Measurements from ENCODE around the gene PARL. TPM values are rescaled to one million over a fixed set of nuclear protein-coding genes. Genes with fewer than 3 reads are reported as not detected.

PARL gene
- total RNA-seq, 2 donors from 2014 or later: 34.1 to 58.3 TPM

DNA sequence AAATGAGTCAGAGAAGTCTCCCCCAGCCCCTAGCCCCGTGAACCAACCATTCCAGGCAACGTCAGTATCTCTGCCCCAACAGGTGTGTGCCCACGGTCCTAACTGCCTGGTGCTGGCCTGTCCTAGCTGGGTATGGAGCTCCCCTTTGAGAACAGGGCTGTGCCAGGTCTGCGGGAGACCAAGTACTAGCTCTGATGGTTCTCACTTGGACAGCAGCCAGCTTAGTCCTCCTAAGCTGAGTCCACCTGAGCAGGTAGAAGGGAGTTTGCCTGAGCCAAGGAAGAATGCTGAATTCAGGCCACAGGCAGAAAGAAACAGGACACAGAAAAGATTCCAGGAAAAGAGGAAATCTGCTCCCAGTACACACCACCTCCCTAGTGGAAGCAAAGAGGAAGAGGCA is 33.1 kb upstream of the PARL start:
- Histone ChIP-seq H3K27me3 (no peaks in the 10 kb centered on the region), H3K4me1 (no peaks in the 10 kb centered on the region), H3K4me3 (no peak overlapping the region), H3K27ac (no peak overlapping the region), H3K9me3 (no peaks in the 10 kb centered on the region), H3K36me3 (peaks cover 32% of the 10 kb centered on the region)
- TF ChIP-seq, protein P1, sequence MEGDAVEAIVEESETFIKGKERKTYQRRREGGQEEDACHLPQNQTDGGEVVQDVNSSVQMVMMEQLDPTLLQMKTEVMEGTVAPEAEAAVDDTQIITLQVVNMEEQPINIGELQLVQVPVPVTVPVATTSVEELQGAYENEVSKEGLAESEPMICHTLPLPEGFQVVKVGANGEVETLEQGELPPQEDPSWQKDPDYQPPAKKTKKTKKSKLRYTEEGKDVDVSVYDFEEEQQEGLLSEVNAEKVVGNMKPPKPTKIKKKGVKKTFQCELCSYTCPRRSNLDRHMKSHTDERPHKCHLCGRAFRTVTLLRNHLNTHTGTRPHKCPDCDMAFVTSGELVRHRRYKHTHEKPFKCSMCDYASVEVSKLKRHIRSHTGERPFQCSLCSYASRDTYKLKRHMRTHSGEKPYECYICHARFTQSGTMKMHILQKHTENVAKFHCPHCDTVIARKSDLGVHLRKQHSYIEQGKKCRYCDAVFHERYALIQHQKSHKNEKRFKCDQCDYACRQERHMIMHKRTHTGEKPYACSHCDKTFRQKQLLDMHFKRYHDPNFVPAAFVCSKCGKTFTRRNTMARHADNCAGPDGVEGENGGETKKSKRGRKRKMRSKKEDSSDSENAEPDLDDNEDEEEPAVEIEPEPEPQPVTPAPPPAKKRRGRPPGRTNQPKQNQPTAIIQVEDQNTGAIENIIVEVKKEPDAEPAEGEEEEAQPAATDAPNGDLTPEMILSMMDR (IDR thresholded peaks at IDR 0.05): no peak
- no peak for DNase-seq (ENCODE audit: low spot score)

DNA sequence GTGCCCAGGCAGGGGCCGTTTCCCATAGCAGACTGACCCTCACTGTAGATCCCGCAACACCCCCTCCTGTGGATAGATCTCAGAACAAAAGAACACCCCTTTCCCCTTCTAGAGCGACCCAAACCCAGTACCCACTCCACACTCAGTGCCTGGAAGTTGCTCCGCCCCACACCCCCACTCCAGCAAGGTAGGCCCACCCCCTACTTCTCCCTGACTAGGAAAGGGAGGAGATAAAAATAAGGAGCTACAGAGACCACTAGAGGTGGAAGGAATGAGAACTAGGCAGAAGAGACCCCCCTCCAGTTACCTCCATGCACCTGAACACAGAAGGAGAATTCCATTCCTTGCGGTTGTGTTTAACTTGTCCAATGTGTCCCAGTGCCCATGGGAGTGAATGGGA is 30.2 kb upstream of the PARL start:
- no peak for DNase-seq (ENCODE audit: low spot score)
- Histone ChIP-seq H3K27ac (no peak overlapping the region), H3K4me3 (no peak overlapping the region), H3K4me1 (no peaks in the 10 kb centered on the region), H3K9me3 (no peaks in the 10 kb centered on the region), H3K27me3 (no peaks in the 10 kb centered on the region), H3K36me3 (peaks cover 4% of the 10 kb centered on the region)
- TF ChIP-seq, protein P1 (IDR thresholded peaks at IDR 0.05): no peak

DNA sequence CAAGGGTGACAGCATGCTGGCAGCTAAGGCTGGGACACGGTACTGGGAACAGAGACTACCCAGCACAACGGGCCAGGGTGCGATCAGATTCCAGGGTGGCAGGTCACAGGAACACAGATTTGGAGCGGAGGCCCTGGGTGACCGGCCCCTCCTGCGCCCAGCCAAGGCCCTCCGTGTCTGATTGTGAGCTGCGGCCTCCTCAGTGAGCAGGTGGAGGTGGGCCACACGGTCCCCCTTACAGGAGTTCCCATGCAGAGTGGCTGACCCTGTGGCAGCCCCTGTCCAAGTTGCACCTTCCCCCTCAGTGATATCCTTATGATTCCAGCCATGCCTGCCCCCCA is 28.9 kb upstream of the PARL start:
- Histone ChIP-seq H3K36me3 (no peaks in the 10 kb centered on the region), H3K27me3 (no peaks in the 10 kb centered on the region), H3K9me3 (no peaks in the 10 kb centered on the region), H3K27ac (no peak overlapping the region), H3K4me3 (no peak overlapping the region), H3K4me1 (no peaks in the 10 kb centered on the region)
- TF ChIP-seq, protein P1 (IDR thresholded peaks at IDR 0.05): no peak
- DNase-seq (ENCODE audit: low spot score): no peak

DNA sequence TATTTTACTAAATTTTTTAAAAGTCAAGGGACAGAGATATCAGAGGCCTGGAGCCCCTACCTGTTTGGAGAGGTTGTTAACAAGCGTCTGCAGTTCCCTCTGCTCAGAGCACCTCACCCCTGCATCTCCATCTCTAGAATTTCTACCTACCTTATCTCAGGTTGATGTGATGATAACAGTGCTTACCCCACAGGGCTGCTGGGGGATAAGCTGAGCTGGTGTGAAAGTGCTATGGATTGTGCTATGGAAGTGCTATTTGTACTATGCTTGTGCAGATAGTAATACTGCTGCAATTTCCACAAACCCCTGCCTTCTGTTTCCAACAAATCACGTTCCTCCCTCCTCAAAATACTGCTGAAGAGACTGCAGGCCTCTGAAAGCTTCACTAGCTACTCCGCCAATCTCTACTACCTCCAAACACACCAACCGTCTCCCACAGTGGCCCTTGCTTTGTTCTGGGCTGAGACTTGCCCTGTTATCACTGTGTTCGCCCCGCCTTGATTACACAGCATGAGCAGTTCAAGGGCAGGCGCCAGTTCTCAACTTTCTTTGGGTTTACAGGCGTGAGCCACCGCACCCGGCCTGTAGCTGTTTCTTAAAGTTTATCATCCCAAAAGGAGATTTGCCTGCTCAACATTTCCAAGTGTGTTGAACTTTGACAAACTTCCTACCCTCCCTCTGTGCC is 28.4 kb upstream of the PARL start:
- TF ChIP-seq, protein P1 (IDR thresholded peaks at IDR 0.05): no peak
- DNase-seq (ENCODE audit: low spot score): no peak
- no peak overlapping the region for H3K4me3 ChIP-seq
- no peak overlapping the region for H3K27ac ChIP-seq
- no peaks in the 10 kb centered on the region for H3K36me3 ChIP-seq
- no peaks in the 10 kb centered on the region for H3K27me3 ChIP-seq
- H3K9me3 ChIP-seq: no peaks in the 10 kb centered on the region
- H3K4me1 ChIP-seq: no peaks in the 10 kb centered on the region

DNA sequence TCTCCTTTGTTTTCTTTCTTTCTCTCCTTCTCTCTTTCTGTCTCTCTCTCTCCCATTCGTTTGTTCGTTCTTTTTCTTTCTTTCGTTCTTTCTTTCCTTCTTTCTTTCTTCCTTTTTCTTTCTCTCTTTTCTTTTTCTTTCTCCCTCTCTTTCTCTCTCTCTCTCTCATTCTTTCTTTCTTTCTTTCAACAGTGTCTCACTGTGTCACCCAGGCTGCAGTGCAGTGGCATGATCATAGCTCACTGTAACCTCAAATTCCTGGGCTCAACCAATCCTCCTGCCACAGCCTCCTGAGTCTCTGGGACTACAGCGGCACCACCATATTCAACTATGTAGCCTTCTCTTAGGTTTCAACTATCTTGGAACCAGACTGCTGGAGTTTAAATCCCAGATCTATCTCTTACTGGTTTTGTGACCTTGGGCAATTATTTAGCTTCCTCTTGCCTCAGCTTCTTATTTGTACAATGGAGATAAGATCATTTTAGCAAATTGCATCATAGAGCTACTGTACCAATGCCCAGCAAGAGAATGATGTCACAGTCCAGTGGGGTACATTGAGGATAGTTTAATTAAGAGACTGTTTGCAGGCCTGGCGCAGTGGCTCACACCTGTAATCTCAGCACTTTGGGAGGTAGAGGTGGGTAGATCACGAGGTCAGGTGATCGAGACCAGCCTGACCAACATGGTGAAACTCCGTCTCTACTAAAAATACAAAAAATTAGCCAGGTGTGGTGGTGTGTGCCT is 27.3 kb upstream of the PARL start:
- H3K36me3 ChIP-seq: no peaks in the 10 kb centered on the region
- no peak overlapping the region for H3K4me3 ChIP-seq
- DNase-seq (ENCODE audit: low spot score): no peak

More for the DNA sequence above, 27.3 kb upstream of the PARL start:
- TF ChIP-seq, protein P1 (IDR thresholded peaks at IDR 0.05): no peak
- H3K9me3 ChIP-seq: no peaks in the 10 kb centered on the region
- no peaks in the 10 kb centered on the region for H3K27me3 ChIP-seq
- H3K27ac ChIP-seq: no peak overlapping the region
- no peaks in the 10 kb centered on the region for H3K4me1 ChIP-seq
